HCEC 1CT (cell line): ENCODE data around the gene HIC1.

Experiments used
- DNase-seq: peaks from one replicate; pipeline ENCODE4 v3.0.0-alpha.2; 2017

HIC1 gene

DNA sequence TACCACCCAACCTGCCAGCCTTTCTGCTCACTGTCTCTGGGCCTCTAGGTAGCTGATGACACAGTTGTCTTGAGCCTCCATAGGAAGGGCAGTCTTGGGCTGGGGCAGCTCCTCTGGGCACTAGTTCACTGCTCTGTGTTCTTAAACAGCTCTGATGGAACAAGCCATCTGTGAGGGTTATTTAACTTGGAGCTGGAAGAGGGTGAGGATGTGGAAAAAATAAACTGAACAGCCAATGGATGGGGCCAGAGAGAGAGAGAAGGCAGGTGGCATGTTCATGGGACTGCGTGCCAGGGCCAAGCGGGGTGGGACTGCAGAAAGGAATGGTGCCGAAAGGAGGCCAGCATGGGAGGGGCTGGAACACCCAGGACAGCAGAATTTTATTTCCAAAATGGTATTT, 52.6 kb downstream of the HIC1 start:
- DNase-seq, result no peak

DNA sequence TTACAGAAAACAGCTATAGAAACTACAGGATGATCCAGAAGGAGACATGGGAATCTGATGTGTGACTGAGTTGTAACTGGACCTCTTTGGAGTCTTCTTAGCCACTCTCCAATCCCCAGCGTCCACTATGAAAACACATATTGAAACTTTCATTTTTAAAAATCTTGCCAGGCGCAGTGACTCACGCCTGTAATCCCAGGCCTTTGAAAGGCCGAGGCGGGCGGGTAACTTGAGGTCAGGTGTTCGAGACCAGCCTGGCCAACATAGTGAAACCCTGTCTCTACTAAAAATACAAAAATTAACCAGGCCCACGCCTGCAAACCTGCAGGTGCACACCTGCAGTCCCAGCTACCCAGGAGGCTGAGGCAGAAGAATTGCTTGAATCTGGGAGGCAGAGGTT, 53.3 kb downstream of the HIC1 start:
- DNase-seq, result no peak

DNA sequence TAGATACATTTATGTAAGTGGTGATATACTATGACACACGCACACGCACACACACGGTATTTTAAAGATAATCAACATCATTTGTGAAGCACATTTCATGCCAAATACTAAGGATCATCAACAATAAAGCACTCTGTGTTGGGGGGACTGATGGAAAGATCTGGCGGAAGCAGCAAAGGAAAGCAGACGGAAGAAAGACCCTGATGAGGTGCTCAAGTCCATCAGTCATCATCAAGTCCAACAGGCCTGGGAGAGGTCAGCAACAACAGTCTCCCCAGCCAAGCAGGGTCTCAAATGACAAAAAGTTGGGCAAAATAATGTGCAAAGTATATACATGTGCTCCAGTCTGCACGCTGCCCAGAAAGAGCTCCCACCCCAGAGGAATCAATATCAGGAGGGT, 55.5 kb downstream of the HIC1 start:
- DNase-seq, result no peak

DNA sequence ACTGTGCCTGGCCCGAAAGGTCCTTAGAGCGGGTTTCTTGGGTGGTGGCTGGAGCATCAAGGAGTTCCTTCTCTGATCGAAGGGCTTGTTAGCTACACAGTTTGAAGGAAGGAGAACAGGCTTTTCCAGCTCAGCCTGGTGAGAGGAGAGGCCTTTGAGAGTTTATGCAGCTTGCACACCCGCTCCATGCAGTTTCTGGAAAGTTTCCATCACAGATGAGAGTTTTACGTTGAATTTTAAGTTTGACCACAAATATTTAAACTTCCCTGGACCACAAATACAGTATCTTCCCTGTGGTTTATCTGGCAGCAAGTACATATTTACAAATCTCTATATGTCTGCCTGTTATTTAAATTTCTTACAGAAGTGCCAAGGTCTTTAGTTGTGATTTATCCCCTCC, 56.8 kb downstream of the HIC1 start:
- peak; percentile 53 for DNase-seq
